ENCODE data around the gene NUDT5. TPM values are rescaled to one million over a fixed set of nuclear protein-coding genes. Genes with fewer than 3 reads are reported as not detected.

NUDT5 gene
- total RNA-seq, 4 donors from 2014 or later = 28.9 to 43.5 (median 42.8) TPM

GRCh38 chr10:12130237-12130872, 65.3 kb downstream of the NUDT5 start:
- no peak for TF ChIP-seq CTCF (IDR thresholded peaks at IDR 0.05; ENCODE audit: low read depth)

GRCh38 chr10:12129222-12130111, 66.2 kb downstream of the NUDT5 start, which contains the start of gene SEC61A2:
Gene SEC61A2, plus strand, starts transcription at chr10:12129677. Its CDS starts 111 bp downstream, at chr10:12129788.
- TF ChIP-seq CTCF (IDR thresholded peaks at IDR 0.05; ENCODE audit: low read depth) = no peak

GRCh38 chr10:12121673-12122072, 74.0 kb downstream of the NUDT5 start:
- TF ChIP-seq CTCF (IDR thresholded peaks at IDR 0.05; ENCODE audit: low read depth) = no peak

Small RNA genes lying within 50 kb of the gene (small RNA-seq; reads per million reads assigned to genes)
- gene MIR548AK (not detected), gene RNU6-88P (not detected)

Other genes with a start within 250 kb of the NUDT5 start
- gene UPF2, start 153.1 kb downstream of the NUDT5 start, total RNA-seq = 10 to 100 TPM; 21.9 to 30.8 (median 24.5) TPM
- 10 to 100 TPM; 21.8 to 26.2 (median 22.2) TPM for gene DHTKD1, start 126.9 kb downstream of the NUDT5 start, total RNA-seq
- gene SEC61A2, start 66.2 kb downstream of the NUDT5 start, total RNA-seq = 1 to 10 TPM; 3.4 to 6.3 (median 3.9) TPM
- 10 to 100 TPM; 44.9 to 67.3 (median 53.6) TPM for gene CDC123, start 297 bp upstream of the NUDT5 start, total RNA-seq
- gene CAMK1D, start 153.7 kb upstream of the NUDT5 start, total RNA-seq = 10 to 100 TPM in 3 of 4 donors, 1 to 10 TPM in 1; 8.8 to 17.8 (median 13.9) TPM

All from subcutaneous adipose tissue (tissue), 4 donors.